ENCODE measurements around the gene TNRC6C. TPM values are rescaled to one million over a fixed set of nuclear protein-coding genes. Genes with fewer than 3 reads are reported as not detected.
"Not testable (repeated sequence)": the region's sequence is repeated elsewhere in the genome, so short reads cannot be mapped to it uniquely, and the experiment has no call there.

Gene TNRC6C
- total and polyA plus RNA-seq, 5 donors: 8.6 to 32.8 (median 24.4) TPM

- Histone ChIP-seq H3K27ac (ENCODE audit: low read length) (no peak overlapping the region), H3K4me1 (ENCODE audit: control insufficient read depth, insufficient read depth, low read length) (no peaks in the 10 kb centered on the region), H3K4me3 (ENCODE audit: low read length) (no peak overlapping the region), H3K27me3 (ENCODE audit: control insufficient read depth, insufficient read depth) (no peaks in the 10 kb centered on the region), H3K9me3 (ENCODE audit: control insufficient read depth, low read length) (no peaks in the 10 kb centered on the region)
- DNase-seq (peak in 1 of 3 donors; percentile 53), ATAC-seq (no peak)
- intact Hi-C loops (cut with DNase I): loop anchor here in 1 of 4 donors (5.0 kb wide), 1 partner anchor 39 kb away; no protein-coding TSS in a partner anchor
- 80% methylated on average over 30 of the region's 30 CpGs for WGBS
Observed at GRCh38 chr17:78133179-78133951, 174.9 kb downstream of the TNRC6C start.

- WGBS: 57% methylated on average over 39 of the region's 39 CpGs
- H3K4me3 ChIP-seq (ENCODE audit: low read length): no peak overlapping the region
- intact Hi-C loops (cut with DNase I): loop anchor here in 1 of 4 donors (5.0 kb wide), 1 partner anchor 38 kb away; no protein-coding TSS in a partner anchor
- no peak for ATAC-seq
- H3K27me3 ChIP-seq (ENCODE audit: control insufficient read depth, insufficient read depth): no peaks in the 10 kb centered on the region
- H3K27ac ChIP-seq (ENCODE audit: low read length): no peak overlapping the region
- DNase-seq: peak in 2 of 3 donors; percentile 74 to 77
- H3K9me3 ChIP-seq (ENCODE audit: control insufficient read depth, low read length): no peaks in the 10 kb centered on the region
- no peaks in the 10 kb centered on the region for H3K4me1 ChIP-seq (ENCODE audit: control insufficient read depth, insufficient read depth, low read length)
Observed at GRCh38 chr17:78133971-78134898, 175.7 kb downstream of the TNRC6C start.

GRCh38 chr17:78134899-78135385 is 176.4 kb downstream of the TNRC6C start:
- DNase-seq (peak in 1 of 3 donors; percentile 50), ATAC-seq (no peak)
- H3K27ac ChIP-seq (ENCODE audit: low read length): no peak overlapping the region
- no peak overlapping the region for H3K4me3 ChIP-seq (ENCODE audit: low read length)
- intact Hi-C loops (cut with DNase I): loop anchor here in 1 of 4 donors (5.0 kb wide), 1 partner anchor 37 kb away; no protein-coding TSS in a partner anchor
- 82% methylated on average over 9 of the region's 9 CpGs for WGBS
- H3K9me3 ChIP-seq (ENCODE audit: control insufficient read depth, low read length): no peaks in the 10 kb centered on the region
- no peaks in the 10 kb centered on the region for H3K4me1 ChIP-seq (ENCODE audit: control insufficient read depth, insufficient read depth, low read length)
- no peaks in the 10 kb centered on the region for H3K27me3 ChIP-seq (ENCODE audit: control insufficient read depth, insufficient read depth)

- no peak for DNase-seq
- WGBS: 91% methylated on average over 9 of the region's 9 CpGs
- no peak overlapping the region for H3K27ac ChIP-seq (ENCODE audit: low read length)
- H3K9me3 ChIP-seq (ENCODE audit: control insufficient read depth, low read length): no peaks in the 10 kb centered on the region
- no peak overlapping the region for H3K4me3 ChIP-seq (ENCODE audit: low read length)
- ATAC-seq: no peak
- intact Hi-C loops (cut with DNase I): no loop called here
- H3K4me1 ChIP-seq (ENCODE audit: control insufficient read depth, insufficient read depth, low read length): no peaks in the 10 kb centered on the region
- no peaks in the 10 kb centered on the region for H3K27me3 ChIP-seq (ENCODE audit: control insufficient read depth, insufficient read depth)
Observed at GRCh38 chr17:78135858-78136500, 177.5 kb downstream of the TNRC6C start.

- 64% methylated on average over 26 of the region's 26 CpGs for WGBS
- Histone ChIP-seq H3K27me3 (ENCODE audit: control insufficient read depth, insufficient read depth) (no peaks in the 10 kb centered on the region), H3K4me3 (ENCODE audit: low read length) (no peak overlapping the region), H3K9me3 (ENCODE audit: control insufficient read depth, low read length) (no peaks in the 10 kb centered on the region), H3K4me1 (ENCODE audit: control insufficient read depth, insufficient read depth, low read length) (no peaks in the 10 kb centered on the region), H3K27ac (ENCODE audit: low read length) (no peak overlapping the region)
- intact Hi-C loops (cut with DNase I): no loop called here
- ATAC-seq (no peak), DNase-seq (peak in 1 of 3 donors; percentile 60)
Observed at GRCh38 chr17:78137392-78138203, 179.1 kb downstream of the TNRC6C start.

GRCh38 chr17:78138204-78139060 is 179.9 kb downstream of the TNRC6C start:
- intact Hi-C loops (cut with DNase I): no loop called here
- ATAC-seq (no peak), DNase-seq (no peak)
- no peak overlapping the region for H3K27ac ChIP-seq (ENCODE audit: low read length)
- no peaks in the 10 kb centered on the region for H3K27me3 ChIP-seq (ENCODE audit: control insufficient read depth, insufficient read depth)
- H3K4me1 ChIP-seq (ENCODE audit: control insufficient read depth, insufficient read depth, low read length): no peaks in the 10 kb centered on the region
- H3K4me3 ChIP-seq (ENCODE audit: low read length): no peak overlapping the region
- H3K9me3 ChIP-seq (ENCODE audit: control insufficient read depth, low read length): no peaks in the 10 kb centered on the region
- 85% methylated on average over 17 of the region's 17 CpGs for WGBS

GRCh38 chr17:78139861-78140168 is 181.3 kb downstream of the TNRC6C start:
- H3K27ac ChIP-seq (ENCODE audit: low read length); H3K9me3 ChIP-seq (ENCODE audit: control insufficient read depth, low read length); H3K4me3 ChIP-seq (ENCODE audit: low read length); H3K27me3 ChIP-seq (ENCODE audit: control insufficient read depth, insufficient read depth); H3K4me1 ChIP-seq (ENCODE audit: control insufficient read depth, insufficient read depth, low read length); intact Hi-C loops (cut with DNase I); ATAC-seq; DNase-seq: not testable (repeated sequence)
- WGBS: 92% methylated on average over 12 of the region's 12 CpGs

- no peak overlapping the region for H3K4me3 ChIP-seq (ENCODE audit: low read length)
- 33% methylated on average over 58 of the region's 58 CpGs for WGBS
Observed at GRCh38 chr17:78140169-78141051, 181.9 kb downstream of the TNRC6C start.

More at GRCh38 chr17:78140169-78141051, 181.9 kb downstream of the TNRC6C start:
- DNase-seq (peak; percentile 94 to 97 (median 96)), ATAC-seq (peak; percentile 84 to 92)
- H3K9me3 ChIP-seq (ENCODE audit: control insufficient read depth, low read length): no peaks in the 10 kb centered on the region
- H3K4me1 ChIP-seq (ENCODE audit: control insufficient read depth, insufficient read depth, low read length): peaks cover 14% of the 10 kb centered on the region
- H3K27ac ChIP-seq (ENCODE audit: low read length): no peak overlapping the region
- intact Hi-C loops (cut with DNase I): no loop called here
- no peaks in the 10 kb centered on the region for H3K27me3 ChIP-seq (ENCODE audit: control insufficient read depth, insufficient read depth)

All from right cardiac atrium (tissue), 5 donors.